Stimulated activated CD4-positive, alpha-beta T cell treated with anti-CD3 and anti-CD28 coated beads, TNF-alpha, amount 100 ng/mL, for 1 hour (primary cell): ENCODE results near the gene SBF2.

ENCODE experiments used
- DNase-seq, 3 donors: peaks; one replicate each; pipeline ENCODE4 v3.0.0-alpha.2; 2020; ENCODE audit warnings: low read depth in 3 of 3, low spot score in 1 of 3

The SBF2 gene

DNA sequence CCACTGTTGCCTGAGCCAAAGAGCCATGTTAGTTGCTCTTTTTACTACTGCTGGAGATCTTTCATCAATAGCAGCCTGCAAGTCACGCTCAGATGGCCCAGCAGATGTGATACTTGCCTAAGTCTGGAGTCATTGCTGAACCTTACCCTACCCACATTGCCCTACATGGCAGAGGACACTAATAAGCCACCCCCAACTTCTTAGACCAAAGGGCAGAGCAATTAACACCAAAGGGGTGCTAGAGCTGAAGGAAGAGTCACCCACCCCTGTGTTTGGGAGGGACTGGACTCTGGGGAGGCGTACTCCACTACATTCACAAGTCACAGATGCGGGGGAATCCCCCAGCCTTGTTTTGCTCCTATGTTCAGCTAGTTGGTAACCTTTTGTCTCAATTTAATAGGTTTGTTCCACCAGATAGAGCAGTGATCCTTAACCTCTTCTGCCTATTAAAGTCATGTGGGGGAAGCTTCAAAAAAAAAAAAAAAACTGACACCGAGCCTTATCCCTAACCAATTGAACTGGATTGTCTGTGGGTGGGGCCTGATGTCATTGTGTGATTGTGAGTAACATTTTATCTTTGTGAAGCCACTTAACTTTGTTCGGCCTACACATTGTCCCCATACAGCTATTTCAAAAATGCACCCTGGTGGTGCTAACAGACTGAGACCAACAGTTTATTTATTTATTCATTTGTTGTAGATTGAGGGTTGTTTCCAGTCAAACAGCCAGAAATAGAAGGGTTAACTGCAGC, 23.9 kb upstream of the SBF2 start:
- no peak for DNase-seq

DNA sequence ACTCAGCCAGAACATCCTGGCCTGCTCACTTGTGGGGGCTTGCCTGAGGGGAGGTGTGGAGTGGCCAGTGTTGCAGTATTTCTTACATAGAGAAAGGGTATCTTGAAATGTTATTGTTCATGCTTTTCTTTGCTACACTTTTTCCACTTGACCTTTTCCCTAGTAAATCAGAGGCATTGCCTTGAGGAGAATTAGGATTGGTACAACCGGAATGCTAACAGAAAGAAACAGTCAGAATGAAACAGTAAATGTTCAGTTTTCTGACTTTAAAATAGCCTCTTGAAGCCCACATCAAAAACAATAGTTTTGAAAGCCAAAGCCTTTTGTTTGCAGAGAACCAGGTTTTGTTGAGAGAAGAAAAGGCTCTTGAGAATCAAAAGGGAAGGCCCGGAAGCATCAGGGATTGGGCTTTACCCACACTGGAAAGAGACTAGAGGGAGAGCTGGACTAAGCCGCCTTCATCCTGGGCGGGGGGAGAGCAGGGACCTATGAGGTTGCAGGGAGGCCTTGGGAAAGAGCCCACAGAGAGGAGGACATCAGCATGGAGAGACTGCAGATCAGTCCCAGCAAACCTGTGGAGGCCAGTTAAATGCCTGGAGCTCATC, 23.2 kb upstream of the SBF2 start:
- DNase-seq = no peak

DNA sequence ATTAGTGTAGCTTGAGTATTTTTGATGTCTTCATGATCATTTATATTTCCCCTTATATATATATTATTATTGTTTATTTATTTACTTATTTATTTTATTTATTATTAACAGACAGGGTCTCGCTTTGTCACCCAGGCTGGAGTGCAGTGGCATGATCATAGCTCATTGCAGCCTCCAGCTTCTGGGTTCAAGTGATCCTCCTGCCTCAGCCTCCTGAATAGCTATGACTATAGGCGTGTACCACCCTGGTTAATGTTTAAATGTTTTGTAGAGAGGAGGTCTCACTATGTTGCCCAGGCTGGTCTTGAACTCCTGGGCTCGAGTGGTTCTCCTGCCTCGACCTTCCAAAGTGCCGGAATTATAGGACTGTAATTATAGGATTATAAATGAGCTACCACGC, 21.1 kb upstream of the SBF2 start:
- no peak for DNase-seq

GRCh38 chr11:10314199-10315072, 20.4 kb upstream of the SBF2 start:
- no peak for DNase-seq

GRCh38 chr11:10311802-10312201, 17.8 kb upstream of the SBF2 start:
- DNase-seq = no peak

GRCh38 chr11:10310301-10310841, 16.4 kb upstream of the SBF2 start:
- no peak for DNase-seq

- DNase-seq = no peak
These were observed 15.4 kb upstream of the SBF2 start for GRCh38 chr11:10309163-10310093.

DNA sequence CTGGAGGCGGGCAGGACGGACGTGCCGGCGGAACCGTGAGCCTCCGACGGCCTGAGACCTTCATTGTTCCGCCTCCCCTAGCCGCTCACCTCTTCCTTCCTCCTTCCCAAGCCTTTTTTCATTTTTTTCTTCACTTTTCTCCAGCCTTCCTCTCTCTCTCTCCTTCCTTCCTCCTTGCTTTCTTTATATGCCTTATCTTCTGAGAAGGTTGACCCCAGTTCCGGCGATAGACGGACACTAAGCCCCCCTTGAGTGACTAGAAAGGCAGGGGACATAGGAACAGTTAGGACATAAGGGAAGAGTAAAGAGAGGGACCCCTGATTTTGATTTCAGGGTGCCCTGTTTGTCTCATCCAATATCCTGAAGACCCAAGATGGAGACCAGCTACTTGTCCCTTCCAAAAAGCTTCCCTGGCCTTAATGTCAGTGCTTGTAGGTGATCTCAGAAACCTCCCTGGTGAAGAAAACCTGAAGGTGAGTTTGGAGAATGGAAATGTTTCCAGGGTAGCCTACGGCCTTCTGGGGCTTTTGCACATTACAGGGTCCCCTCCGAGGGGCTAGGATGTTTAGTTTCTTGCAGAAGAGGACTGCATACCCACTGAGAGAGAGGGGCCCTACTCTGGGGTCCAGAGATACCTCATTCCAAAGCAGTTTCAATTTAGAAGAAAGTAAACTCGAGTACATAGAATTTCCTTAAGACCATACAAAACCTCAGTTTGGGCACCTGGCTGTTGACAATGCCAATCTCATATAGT, 14.4 kb upstream of the SBF2 start:
- DNase-seq = no peak

DNA sequence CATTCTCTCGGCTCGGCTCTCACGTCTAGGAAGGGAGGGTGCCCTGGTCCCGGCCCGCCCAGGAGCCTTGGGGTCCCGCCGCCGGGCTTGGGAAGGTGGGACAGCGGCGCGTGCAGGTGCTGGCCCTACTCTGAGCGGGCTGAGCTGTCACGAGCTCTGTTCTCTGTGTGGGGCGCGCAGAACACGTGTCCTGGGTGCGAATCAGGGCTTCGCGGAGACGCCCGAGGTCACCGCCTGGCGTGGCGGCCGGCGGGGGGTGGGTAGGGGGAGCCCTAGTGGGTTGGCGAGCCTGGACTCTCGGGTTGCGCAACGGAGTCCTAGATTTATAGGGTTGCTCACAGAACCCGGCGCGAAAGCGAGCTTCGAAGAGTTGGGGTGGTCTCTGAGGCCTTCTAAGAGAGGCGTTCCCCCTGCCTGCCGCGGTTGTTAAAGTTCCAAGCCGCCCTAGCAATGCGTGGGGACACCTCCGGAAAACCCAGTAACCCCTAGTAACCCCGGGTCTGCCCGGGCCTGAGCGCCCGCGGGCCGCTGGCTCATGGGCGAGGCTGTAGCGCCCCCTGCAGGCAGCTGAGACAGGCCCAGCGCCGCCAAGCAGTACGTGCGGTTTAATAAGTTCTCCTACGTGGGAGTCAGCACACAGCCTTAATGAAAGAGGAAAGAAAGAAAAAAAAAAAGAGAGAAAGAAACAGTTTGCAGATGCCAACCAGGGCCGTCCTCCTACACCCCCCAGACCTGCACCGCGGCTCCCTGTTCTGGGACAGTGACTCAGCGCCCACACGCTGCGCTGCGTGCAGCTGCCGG, 13.6 kb upstream of the SBF2 start:
- peak; percentile 54 to 79 (median 72) for DNase-seq

DNA sequence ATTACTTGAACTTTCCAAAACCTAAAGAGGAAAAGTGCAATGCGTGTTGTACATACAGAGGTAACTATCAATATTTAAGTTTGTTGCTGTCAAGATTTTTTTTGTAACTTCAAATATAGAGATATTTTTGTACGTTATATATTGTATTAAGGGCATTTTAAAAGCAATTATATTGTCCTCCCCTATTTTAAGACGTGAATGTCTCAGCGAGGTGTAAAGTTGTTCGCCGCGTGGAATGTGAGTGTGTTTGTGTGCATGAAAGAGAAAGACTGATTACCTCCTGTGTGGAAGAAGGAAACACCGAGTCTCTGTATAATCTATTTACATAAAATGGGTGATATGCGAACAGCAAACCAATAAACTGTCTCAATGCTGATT, 13.0 kb upstream of the SBF2 start:
- DNase-seq = no peak

- DNase-seq = no peak
These were observed 12.2 kb upstream of the SBF2 start for GRCh38 chr11:10305964-10306918.

DNA sequence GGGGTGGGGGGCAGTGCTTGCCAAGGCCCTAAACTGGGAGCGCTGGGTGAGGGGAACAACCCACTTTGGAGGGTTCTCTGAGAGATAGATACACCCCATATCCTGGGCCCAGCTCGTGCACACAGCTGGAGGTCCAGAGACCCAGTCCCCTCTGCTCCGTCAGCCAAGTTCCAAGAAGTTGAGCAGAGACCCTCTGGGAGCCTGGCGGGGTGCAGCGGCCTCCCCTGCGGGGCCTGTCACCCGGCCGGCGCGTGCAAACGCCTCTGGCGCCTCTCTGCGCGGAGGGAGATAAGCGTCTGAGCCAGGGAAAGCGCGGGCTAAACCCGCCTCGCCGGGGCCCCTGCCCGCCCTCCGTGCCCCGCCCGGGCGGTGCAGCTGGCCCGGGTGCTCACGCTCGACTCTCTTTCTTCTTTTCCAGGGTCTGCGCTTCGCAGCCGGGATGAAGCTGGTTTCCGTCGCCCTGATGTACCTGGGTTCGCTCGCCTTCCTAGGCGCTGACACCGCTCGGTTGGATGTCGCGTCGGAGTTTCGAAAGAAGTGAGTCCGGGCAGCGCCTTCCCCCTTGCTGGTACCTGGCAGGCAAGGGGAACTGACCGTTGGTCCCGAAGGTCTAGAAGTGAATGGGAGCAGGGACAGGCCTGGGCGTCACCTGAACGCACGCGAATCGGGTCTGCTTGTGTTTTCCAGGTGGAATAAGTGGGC, 11.4 kb upstream of the SBF2 start:
- no peak for DNase-seq

GRCh38 chr11:10304495-10305261, 10.7 kb upstream of the SBF2 start, which contains the start of gene ADM:
ADM (plus strand) TSS chr11:10305073; CDS start chr11:10305701, 628 bp downstream.
- no peak for DNase-seq

DNA sequence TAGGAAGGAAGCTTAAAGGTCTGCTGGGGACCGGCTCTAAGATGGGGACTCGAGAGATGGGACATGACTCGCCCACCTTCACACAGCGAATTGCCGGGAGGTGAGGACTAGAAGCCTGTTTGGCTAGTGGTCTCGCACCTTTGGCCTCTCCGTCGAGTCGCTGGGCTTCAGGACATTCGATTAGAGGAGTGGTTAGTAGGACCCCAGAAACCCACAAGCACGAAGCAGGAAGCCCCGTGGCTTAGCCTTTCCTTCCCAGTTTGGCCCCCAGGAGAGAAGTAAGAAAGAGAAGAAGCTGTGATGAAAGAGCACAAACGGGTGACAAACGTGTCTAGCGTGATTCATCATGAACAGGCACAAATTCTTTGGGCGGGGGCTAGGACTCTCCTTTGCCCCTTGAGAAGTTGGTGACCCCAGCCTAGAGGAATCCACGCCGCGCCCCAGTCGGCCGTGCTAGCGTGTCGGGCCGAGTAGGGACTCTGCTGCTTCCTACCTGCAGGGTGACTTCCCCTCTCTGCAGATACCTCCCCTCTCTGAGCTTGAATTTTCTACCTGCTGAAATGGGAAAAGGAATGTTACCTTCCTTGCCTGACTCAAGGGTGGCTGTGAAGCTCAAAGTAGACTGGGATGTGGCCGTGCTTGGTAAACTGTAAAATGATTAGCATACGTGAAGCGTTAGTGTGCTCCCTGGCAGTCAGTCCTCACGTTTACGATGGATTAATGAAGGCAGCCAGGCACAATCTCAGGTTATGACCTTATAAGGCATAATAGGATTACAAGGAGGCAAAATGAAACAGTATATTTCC, 9.7 kb upstream of the SBF2 start:
- no peak for DNase-seq

GRCh38 chr11:10302744-10303557, 8.9 kb upstream of the SBF2 start:
- peak in 2 of 3 donors; percentile 43 to 44 for DNase-seq
